H9 (cell line): ENCODE data around the gene MEF2C. TPM values are rescaled to one million over a fixed set of nuclear protein-coding genes. Genes with fewer than 3 reads are reported as not detected.

Experiments
- DNase-seq: peaks from one replicate; pipeline ENCODE4 v3.0.0-alpha.2; 2017
- H2AFZ ChIP-seq: one replicate; pipeline ENCODE4 v1.6.1; 2013; ENCODE audit warnings: mild to moderate bottlenecking, low read length, control low read depth, moderate library complexity
- H2AK5ac ChIP-seq: 2 replicates; pipeline ENCODE4 v1.6.1; 2013; ENCODE audit warnings: low read length, control low read depth, mixed read lengths; ENCODE audit not compliant: insufficient read length
- H2BK120ac ChIP-seq: one replicate; pipeline ENCODE4 v1.6.1; 2013; ENCODE audit warnings: low read depth, mild to moderate bottlenecking, low read length, control low read depth, inconsistent platforms; ENCODE audit not compliant: poor library complexity, severe bottlenecking
- H2BK12ac ChIP-seq: 2 replicates; pipeline ENCODE4 v1.6.1; 2013; ENCODE audit warnings: low read length, control low read depth, mixed read lengths, low read depth; ENCODE audit not compliant: insufficient read length
- H2BK15ac ChIP-seq: 2 replicates; pipeline ENCODE4 v1.6.1; 2013; ENCODE audit warnings: low read depth, low read length, control low read depth
- H2BK20ac ChIP-seq: one replicate; pipeline ENCODE4 v1.6.1; 2013; ENCODE audit warnings: low read depth, mild to moderate bottlenecking, low read length, control low read depth, inconsistent platforms; ENCODE audit not compliant: poor library complexity, severe bottlenecking
- H2BK5ac ChIP-seq: 2 replicates; pipeline ENCODE4 v1.6.1; 2013; ENCODE audit warnings: low read length, control low read depth, mixed read lengths; ENCODE audit not compliant: insufficient read length
- H3K14ac ChIP-seq: 2 replicates; pipeline ENCODE4 v1.6.1; 2013; ENCODE audit warnings: low read length, control low read depth; ENCODE audit not compliant: insufficient read depth
- H3K18ac ChIP-seq: 2 replicates; pipeline ENCODE4 v1.6.1; 2013; ENCODE audit warnings: low read depth, mild to moderate bottlenecking, mixed read lengths, low read length, control low read depth; ENCODE audit not compliant: insufficient read length
- H3K23ac ChIP-seq: 2 replicates; pipeline ENCODE4 v1.6.1; 2013; ENCODE audit warnings: low read length, control low read depth, mixed read lengths, low read depth; ENCODE audit not compliant: insufficient read length
- H3K23me2 ChIP-seq: 2 replicates; pipeline ENCODE4 v1.6.1; 2013; ENCODE audit warnings: low read depth, mild to moderate bottlenecking, mixed read lengths, low read length, control low read depth; ENCODE audit not compliant: insufficient read length, poor library complexity, severe bottlenecking
- H3K27ac ChIP-seq: 2 replicates; pipeline ENCODE4 v1.5.1; 2013; ENCODE audit warnings: low read length, control low read depth, mixed read lengths, low read depth; ENCODE audit not compliant: insufficient read length
- H3K27me3 ChIP-seq: 2 replicates; pipeline ENCODE4 v1.6.1; 2013; ENCODE audit warnings: low read length, control low read depth, inconsistent platforms; ENCODE audit not compliant: insufficient read depth
- H3K4ac ChIP-seq: 2 replicates; pipeline ENCODE4 v1.6.1; 2013; ENCODE audit warnings: low read depth, mild to moderate bottlenecking, control low read depth, inconsistent platforms, low read length, moderate library complexity
- H3K4me1 ChIP-seq: 2 replicates; pipeline ENCODE4 v1.6.1; 2013; ENCODE audit warnings: low read length, control low read depth, inconsistent platforms; ENCODE audit not compliant: insufficient read depth
- H3K4me2 ChIP-seq: 2 replicates; pipeline ENCODE4 v1.6.1; 2013; ENCODE audit warnings: low read length, control low read depth, mixed read lengths; ENCODE audit not compliant: insufficient read length, insufficient read depth
- H3K56ac ChIP-seq: 2 replicates; pipeline ENCODE4 v1.6.1; 2013; ENCODE audit warnings: low read depth, mild to moderate bottlenecking, mixed read lengths, low read length, control low read depth; ENCODE audit not compliant: insufficient read length
- H3K79me1 ChIP-seq: 2 replicates; pipeline ENCODE4 v1.6.1; 2013; ENCODE audit warnings: low read depth, mild to moderate bottlenecking, moderate library complexity, low read length, control low read depth, inconsistent platforms; ENCODE audit not compliant: insufficient read depth, poor library complexity, severe bottlenecking
- H3K79me2 ChIP-seq: 2 replicates; pipeline ENCODE4 v1.6.1; 2013; ENCODE audit warnings: low read length, control low read depth, inconsistent platforms; ENCODE audit not compliant: insufficient read depth
- H3K9ac ChIP-seq: 2 replicates; pipeline ENCODE4 v1.6.1; 2013; ENCODE audit warnings: low read length, control low read depth, mixed read lengths; ENCODE audit not compliant: insufficient read length; ENCODE audit errors: extremely low read depth
- H3K9me3 ChIP-seq: one replicate; pipeline ENCODE4 v1.6.1; 2013; ENCODE audit warnings: low read depth, low read length, inconsistent platforms; ENCODE audit not compliant: control insufficient read depth
- H3T11ph ChIP-seq: one replicate; pipeline ENCODE4 v1.6.1; 2013; ENCODE audit warnings: mild to moderate bottlenecking, low read length, control low read depth, inconsistent platforms
- H4K20me1 ChIP-seq: one replicate; pipeline ENCODE4 v1.6.1; 2013; ENCODE audit not compliant: control insufficient read depth, insufficient read length, insufficient read depth
- H4K5ac ChIP-seq: 2 replicates; pipeline ENCODE4 v1.6.1; 2013; ENCODE audit warnings: low read depth, mild to moderate bottlenecking, mixed read lengths, low read length, control low read depth; ENCODE audit not compliant: insufficient read length
- H4K8ac ChIP-seq: replicated peaks from 2 replicates; pipeline ENCODE4 v1.6.1; 2013; ENCODE audit warnings: low read length, control low read depth, mixed read lengths, low read depth; ENCODE audit not compliant: insufficient read length
- H4K91ac ChIP-seq: 2 replicates; pipeline ENCODE4 v1.6.1; 2013; ENCODE audit warnings: low read depth, mild to moderate bottlenecking, moderate library complexity, mixed read lengths, low read length, control low read depth; ENCODE audit not compliant: insufficient read length
- H3K27ac Mint-ChIP-seq, 3 experiments: 2 replicates in 2 of 3; 3 replicates in 1 of 3; pipeline ENCODE4 v1.8.0; 2020 to 2021; ENCODE audit warnings: mixed read lengths in 3 of 3, mild to moderate bottlenecking in 1 of 3, moderate library complexity in 1 of 3
- H3K27me3 Mint-ChIP-seq: 2 replicates; pipeline ENCODE4 v1.8.0; 2021; ENCODE audit warnings: low read depth, mild to moderate bottlenecking, moderate library complexity, mixed read lengths
- H3K36me3 Mint-ChIP-seq, 3 experiments: 2 replicates in 2 of 3; 3 replicates in 1 of 3; pipeline ENCODE4 v1.8.0; 2020 to 2021; ENCODE audit warnings: low read depth in 3 of 3, mixed read lengths in 3 of 3; ENCODE audit not compliant: insufficient read depth in 1 of 3
- H3K4me1 Mint-ChIP-seq, 2 experiments: 2 replicates each; pipeline ENCODE4 v1.8.0; 2020; ENCODE audit warnings: mixed read lengths in 2 of 2
- H3K4me3 Mint-ChIP-seq, 2 experiments: 2 replicates in 1 of 2; 3 replicates in 1 of 2; pipeline ENCODE4 v1.8.0; 2020 to 2021; ENCODE audit warnings: mild to moderate bottlenecking in 2 of 2, mixed read lengths in 2 of 2, moderate library complexity in 1 of 2
- H3K9me3 Mint-ChIP-seq, 2 experiments: 2 replicates in 1 of 2; 3 replicates in 1 of 2; pipeline ENCODE4 v1.8.0; 2020; ENCODE audit warnings: mild to moderate bottlenecking in 2 of 2, mixed read lengths in 2 of 2, moderate library complexity in 1 of 2
- CTCF ChIP-seq: fragments of 200-600 bp; sonication (generic); conservative IDR thresholded peaks from 3 replicates; pipeline ENCODE4 v1.8.0; 2021; ENCODE audit warnings: antibody characterized with exemption, mild to moderate bottlenecking
- WGBS: extraction: QIAGEN DNeasy Blood & Tissue Kit; methylation state at CpG from one replicate; pipeline ENCODE4 v1.1.7; 2013; ENCODE audit warnings: missing lambda C conversion rate, low lambda C conversion rate, mixed read lengths; ENCODE audit not compliant: insufficient read length; ENCODE audit errors: extremely low coverage; 5-methylcytosine and 5-hydroxymethylcytosine counted together
- total RNA-seq: library from RNA; stranded (reverse); gene quantifications from 2 replicates; pipeline ENCODE4 v1.2.1, GENCODE V29; 2021

MEF2C gene
- total RNA-seq, 1 experiment from 2014 or later = 0.11 TPM

DNA sequence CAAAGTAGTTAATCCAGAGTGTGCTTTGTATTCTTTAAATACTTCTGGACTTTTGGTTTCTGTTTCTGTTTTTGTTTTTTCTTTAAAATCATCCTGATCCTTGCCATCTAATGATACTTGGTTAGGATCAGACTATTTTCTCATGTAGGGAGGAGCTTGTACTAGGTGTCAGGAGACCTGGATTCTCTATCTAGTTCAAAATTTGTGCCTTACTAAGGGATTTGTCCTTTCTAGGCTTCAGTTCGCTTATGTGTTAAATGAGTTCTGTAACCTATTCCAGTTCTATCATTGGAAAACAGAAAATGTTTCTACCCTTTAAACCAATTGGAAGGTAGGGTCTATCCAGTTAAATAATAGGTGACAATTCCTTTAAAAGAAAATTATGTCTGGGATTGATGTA, 3.3 kb upstream of the MEF2C start:
- Histone ChIP-seq H2BK15ac (no peak overlapping the region), H2BK5ac (no peak overlapping the region), H3K27me3 (peaks cover 4% of the 10 kb centered on the region; the same call in 1 of the 2 replicates), H3T11ph (no peak overlapping the region), H3K4me2 (no peak overlapping the region), H4K20me1 (no peaks in the 10 kb centered on the region), H3K79me1 (no peaks in the 10 kb centered on the region), H3K9me3 (no peaks in the 10 kb centered on the region), H2BK20ac (no peak overlapping the region), H2BK12ac (no peak overlapping the region), H3K4me1 (no peaks in the 10 kb centered on the region; the same call in none of the 2 replicates), H3K79me2 (no peaks in the 10 kb centered on the region), H2AFZ (no peak overlapping the region), H3K23me2 (peaks cover 29% of the 10 kb centered on the region), H3K14ac (no peak overlapping the region), H3K56ac (no peak overlapping the region), H4K8ac (no peak overlapping the region), H4K91ac (no peak overlapping the region), H3K27ac (no peak overlapping the region), H4K5ac (no peak overlapping the region), H3K9ac (no peak overlapping the region), H3K18ac (no peak overlapping the region), H3K4ac (no peak overlapping the region), H2AK5ac (no peak overlapping the region), H2BK120ac (no peak overlapping the region), H3K23ac (no peak overlapping the region)
- no peaks in the 10 kb centered on the region; a peak in 1 of 7 replicates for H3K36me3 Mint-ChIP-seq
- H3K27me3 Mint-ChIP-seq = peaks cover 89% of the 10 kb centered on the region
- no peak overlapping the region for H3K4me3 Mint-ChIP-seq
- no peak overlapping the region for H3K27ac Mint-ChIP-seq
- WGBS = no CpG with 5 or more reads among the region's 1 CpG
- no peak for DNase-seq
- no peak for TF ChIP-seq CTCF
- H3K4me1 Mint-ChIP-seq = peaks cover 30 to 35% of the 10 kb centered on the region in 2 experiments
- H3K9me3 Mint-ChIP-seq = no peaks in the 10 kb centered on the region
